ENCODE data around the gene SOX8.
"Not testable (repeated sequence)": the region's sequence is repeated elsewhere in the genome, so short reads cannot be mapped to it uniquely, and the experiment has no call there.

SOX8 gene

DNA sequence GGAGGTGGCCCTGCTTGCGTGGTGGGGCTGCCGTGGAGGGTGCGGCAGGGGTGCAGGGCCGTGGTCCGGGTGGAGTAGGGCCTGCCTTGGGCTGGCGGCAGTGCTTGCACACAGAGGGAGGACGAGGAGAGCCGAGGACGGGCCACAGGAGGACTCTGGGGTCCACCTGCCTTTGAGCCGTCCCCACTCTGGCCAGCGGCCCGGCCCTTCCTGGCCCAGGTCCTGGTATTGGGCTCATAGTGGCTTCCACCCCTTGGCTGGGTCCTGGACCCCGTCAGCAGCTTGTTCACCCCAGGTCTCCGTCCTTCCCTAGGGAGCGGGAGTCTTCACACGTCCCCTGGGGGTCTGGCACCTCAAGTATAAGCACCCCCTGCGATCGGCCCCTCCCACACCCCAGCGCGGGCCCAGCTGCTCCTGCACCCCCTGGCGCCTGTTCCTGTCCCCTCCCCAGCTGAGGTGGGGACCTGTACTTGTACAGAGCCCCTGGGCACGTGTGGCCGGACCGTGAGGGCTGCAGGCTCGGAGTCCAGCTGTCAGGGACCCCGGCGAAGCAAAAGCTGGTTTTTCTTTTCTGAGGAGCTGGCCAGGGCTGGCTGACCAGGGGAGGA is 40.1 kb downstream of the SOX8 start:
- DNase-seq (ENCODE audit: low read depth in 2 of 2, low spot score in 1 of 2) = no peak

DNA sequence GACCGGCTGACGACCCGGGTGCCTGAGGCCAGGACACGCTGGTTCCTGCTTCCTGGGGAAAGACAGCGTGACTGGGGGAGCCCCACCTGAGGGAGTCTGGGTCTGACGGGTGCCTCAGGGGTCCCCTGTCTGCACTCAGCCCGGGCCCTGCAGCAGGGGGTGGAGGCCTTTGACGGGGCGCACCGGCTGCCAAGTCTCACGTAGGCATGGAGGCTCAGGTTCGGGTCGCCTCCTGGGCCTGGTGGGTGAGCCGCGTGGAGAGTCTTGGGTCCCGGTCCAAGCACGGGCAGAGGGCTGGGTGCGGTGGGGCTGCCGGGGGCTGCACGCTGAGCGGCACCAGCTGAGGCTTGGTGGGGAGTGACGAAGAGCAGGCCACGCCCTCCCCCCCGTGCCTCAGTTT is 40.9 kb downstream of the SOX8 start:
- no peak for DNase-seq (ENCODE audit: low read depth in 2 of 2, low spot score in 1 of 2)

GRCh38 chr16:1024138-1024537 is 42.6 kb downstream of the SOX8 start:
- DNase-seq (ENCODE audit: low read depth in 2 of 2, low spot score in 1 of 2) = no peak

DNA sequence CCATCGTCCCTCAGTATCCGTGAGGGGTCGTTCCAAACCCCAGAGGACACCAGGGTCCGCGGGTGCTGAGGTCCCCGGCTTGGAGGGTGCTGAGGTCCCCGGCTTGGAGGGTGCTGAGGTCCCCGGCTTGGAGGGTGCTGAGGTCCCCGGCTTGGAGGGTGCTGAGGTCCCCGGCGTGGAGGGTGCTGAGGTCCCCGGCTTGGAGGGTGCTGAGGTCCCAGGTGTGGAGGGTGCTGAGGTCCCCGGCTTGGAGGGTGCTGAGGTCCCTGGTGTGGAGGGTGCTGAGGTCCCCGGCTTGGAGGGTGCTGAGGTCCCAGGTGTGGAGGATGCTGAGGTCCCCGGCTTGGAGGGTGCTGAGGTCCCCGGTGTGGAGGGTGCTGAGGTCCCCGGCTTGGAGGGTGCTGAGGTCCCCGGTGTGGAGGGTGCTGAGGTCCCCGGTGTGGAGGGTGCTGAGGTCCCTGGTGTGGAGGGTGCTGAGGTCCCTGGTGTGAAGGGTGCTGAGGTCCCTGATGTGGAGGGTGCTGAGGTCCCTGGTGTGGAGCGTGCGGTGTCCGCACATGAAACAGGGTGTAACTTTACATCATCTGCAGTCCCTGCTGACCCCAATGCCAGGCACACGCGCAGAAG is 43.7 kb downstream of the SOX8 start:
- not testable (repeated sequence) for DNase-seq (ENCODE audit: low read depth in 2 of 2, low spot score in 1 of 2)

DNA sequence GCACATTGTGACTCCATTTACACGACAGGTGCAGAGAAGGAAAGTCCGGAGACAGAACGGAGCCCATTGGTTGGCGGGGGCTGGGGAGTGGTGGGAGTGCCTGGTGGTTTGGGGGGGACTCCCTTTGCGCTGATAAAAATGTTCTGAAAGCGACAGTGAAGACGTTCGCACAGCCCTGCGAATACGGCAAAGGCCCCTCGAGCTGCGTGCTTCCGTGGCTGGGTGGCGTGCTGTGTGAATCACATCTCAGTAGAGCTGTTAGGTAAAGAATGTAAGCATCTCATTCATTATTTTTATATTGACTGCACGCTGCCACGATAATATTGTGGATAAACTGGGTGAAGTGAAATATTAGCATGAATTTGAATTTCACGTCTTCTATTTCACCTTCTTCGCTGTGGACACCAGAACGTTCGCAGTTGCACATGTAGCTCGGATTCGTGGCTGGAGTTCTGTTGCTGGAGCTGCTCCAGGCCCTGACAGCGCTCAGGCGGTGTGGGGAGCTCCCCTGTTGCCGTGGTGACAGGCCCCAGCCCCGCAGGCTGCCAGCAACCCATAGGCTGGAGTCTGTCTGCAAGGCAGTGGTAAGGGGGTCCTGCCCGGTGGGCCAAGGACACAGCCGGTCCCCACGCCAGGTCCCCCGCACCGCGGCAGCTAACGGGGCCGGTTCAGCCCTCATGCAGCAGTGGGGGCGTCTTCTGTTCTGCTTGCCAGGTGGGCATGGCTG is 44.6 kb downstream of the SOX8 start:
- no peak for DNase-seq (ENCODE audit: low read depth in 2 of 2, low spot score in 1 of 2)

DNA sequence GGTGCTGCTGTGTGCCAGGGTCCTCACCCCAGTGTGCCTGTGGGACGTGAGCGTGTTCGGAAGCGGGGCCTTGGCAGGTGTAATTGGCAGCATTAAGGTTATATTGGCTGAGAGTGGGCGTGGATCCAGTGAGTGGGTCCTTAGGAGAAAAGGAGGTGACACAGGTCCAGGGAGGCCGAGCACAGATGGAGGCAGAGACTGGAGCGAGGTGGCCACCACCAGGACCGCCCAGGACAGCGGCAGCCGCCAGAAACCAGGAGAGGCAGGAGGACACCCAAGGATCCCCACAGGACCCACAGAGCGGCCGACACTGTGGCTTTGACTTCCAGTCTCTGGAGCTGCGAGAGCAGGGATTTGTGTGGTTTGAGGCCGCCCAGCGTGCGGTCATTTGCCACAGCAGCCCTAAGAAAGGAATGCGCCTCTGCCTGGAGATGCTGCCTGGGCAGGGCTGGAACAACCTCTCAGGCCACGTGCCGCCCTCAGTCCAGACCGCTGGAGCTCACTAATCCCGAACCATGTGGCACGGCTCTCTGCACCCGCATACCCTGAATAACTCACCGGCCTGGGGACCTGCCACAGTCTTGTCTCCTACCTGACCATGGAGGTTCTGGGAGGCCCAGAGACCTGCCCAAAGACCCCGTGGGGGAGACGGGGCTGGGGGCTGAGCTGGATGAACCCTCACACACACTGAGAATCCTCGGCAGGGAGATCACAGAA is 45.4 kb downstream of the SOX8 start:
- DNase-seq (ENCODE audit: low read depth in 2 of 2, low spot score in 1 of 2) = no peak

- no peak for DNase-seq (ENCODE audit: low read depth in 2 of 2, low spot score in 1 of 2)
Measured at GRCh38 chr16:1027501-1027815, 45.9 kb downstream of the SOX8 start.

GRCh38 chr16:1028056-1028455 is 46.5 kb downstream of the SOX8 start:
- DNase-seq (ENCODE audit: low read depth in 2 of 2, low spot score in 1 of 2) = no peak

GRCh38 chr16:1028524-1029258 is 47.1 kb downstream of the SOX8 start:
- DNase-seq (ENCODE audit: low read depth in 2 of 2, low spot score in 1 of 2) = no peak

GRCh38 chr16:1029259-1029545 is 47.6 kb downstream of the SOX8 start:
- no peak for DNase-seq (ENCODE audit: low read depth in 2 of 2, low spot score in 1 of 2)

GRCh38 chr16:1030473-1030901 is 48.9 kb downstream of the SOX8 start:
- no peak for DNase-seq (ENCODE audit: low read depth in 2 of 2, low spot score in 1 of 2)

- no peak for DNase-seq (ENCODE audit: low read depth in 2 of 2, low spot score in 1 of 2)
Measured at GRCh38 chr16:1031666-1032065, 50.1 kb downstream of the SOX8 start.

DNA sequence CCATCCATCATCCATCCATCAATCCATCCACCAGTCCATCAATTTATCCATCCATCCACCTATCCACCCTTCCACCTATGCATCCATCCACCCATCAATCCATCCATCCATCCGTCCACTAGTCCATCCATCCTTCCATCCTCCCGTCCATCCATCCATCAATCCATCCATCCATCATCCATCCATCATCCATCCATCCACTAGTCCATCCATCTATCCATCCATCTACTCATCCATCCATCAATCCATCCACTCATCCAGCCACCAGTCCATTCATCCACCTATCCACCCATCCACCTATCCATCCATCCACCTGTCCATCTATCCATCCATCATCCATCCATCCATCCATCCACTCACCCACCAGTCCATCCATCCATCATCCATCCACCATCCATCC is 51.0 kb downstream of the SOX8 start:
- no peak for DNase-seq (ENCODE audit: low read depth in 2 of 2, low spot score in 1 of 2)

- DNase-seq (ENCODE audit: low read depth in 2 of 2, low spot score in 1 of 2) = no peak
Measured at GRCh38 chr16:1033128-1033679, 51.6 kb downstream of the SOX8 start.

- DNase-seq (ENCODE audit: low read depth in 2 of 2, low spot score in 1 of 2) = no peak
Measured at GRCh38 chr16:1034230-1035065, 52.9 kb downstream of the SOX8 start.

GRCh38 chr16:1035066-1035415 is 53.5 kb downstream of the SOX8 start:
- no peak for DNase-seq (ENCODE audit: low read depth in 2 of 2, low spot score in 1 of 2)

DNA sequence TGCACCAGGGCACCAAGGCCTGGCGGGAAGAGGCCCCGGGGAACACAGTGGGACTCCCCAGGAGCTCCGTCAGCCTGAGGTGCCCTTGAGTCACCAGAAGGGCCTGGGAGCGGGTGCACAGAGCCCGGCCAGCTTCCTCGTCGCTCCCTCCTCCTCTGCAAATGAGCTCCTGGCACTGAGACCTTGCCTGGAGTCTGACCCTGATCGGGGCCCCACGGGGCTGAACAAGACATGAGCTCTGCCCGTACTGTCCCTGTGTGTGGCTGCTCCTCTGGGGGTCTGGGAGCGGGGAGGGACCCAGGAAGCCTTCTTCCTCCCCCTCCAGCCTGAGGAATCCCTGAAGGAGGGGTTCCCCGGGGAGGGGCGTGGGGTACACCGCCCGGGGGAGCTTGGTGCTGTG is 54.6 kb downstream of the SOX8 start:
- no peak for DNase-seq (ENCODE audit: low read depth in 2 of 2, low spot score in 1 of 2)

Data from stimulated activated CD8-positive, alpha-beta memory T cell treated with anti-CD3 and anti-CD28 coated beads, Interleukin-4, amount 100 ng/mL, for 1 hour (primary cell).